H9 (cell line): ENCODE data around the gene TEAD1. TPM values are rescaled to one million over a fixed set of nuclear protein-coding genes. Genes with fewer than 3 reads are reported as not detected.
A peak's percentile ranks its signal among the peaks of the same experiment; 100 is the strongest.

Source experiments
- DNase-seq: peaks from one replicate; pipeline ENCODE4 v3.0.0-alpha.2; 2017
- H2AFZ ChIP-seq: one replicate; pipeline ENCODE4 v1.6.1; 2013; ENCODE audit warnings: mild to moderate bottlenecking, low read length, control low read depth, moderate library complexity
- H2AK5ac ChIP-seq: 2 replicates; pipeline ENCODE4 v1.6.1; 2013; ENCODE audit warnings: low read length, control low read depth, mixed read lengths; ENCODE audit not compliant: insufficient read length
- H2BK120ac ChIP-seq: one replicate; pipeline ENCODE4 v1.6.1; 2013; ENCODE audit warnings: low read depth, mild to moderate bottlenecking, low read length, control low read depth, inconsistent platforms; ENCODE audit not compliant: poor library complexity, severe bottlenecking
- H2BK12ac ChIP-seq: 2 replicates; pipeline ENCODE4 v1.6.1; 2013; ENCODE audit warnings: low read length, control low read depth, mixed read lengths, low read depth; ENCODE audit not compliant: insufficient read length
- H2BK15ac ChIP-seq: 2 replicates; pipeline ENCODE4 v1.6.1; 2013; ENCODE audit warnings: low read depth, low read length, control low read depth
- H2BK20ac ChIP-seq: one replicate; pipeline ENCODE4 v1.6.1; 2013; ENCODE audit warnings: low read depth, mild to moderate bottlenecking, low read length, control low read depth, inconsistent platforms; ENCODE audit not compliant: poor library complexity, severe bottlenecking
- H2BK5ac ChIP-seq: 2 replicates; pipeline ENCODE4 v1.6.1; 2013; ENCODE audit warnings: low read length, control low read depth, mixed read lengths; ENCODE audit not compliant: insufficient read length
- H3K14ac ChIP-seq: 2 replicates; pipeline ENCODE4 v1.6.1; 2013; ENCODE audit warnings: low read length, control low read depth; ENCODE audit not compliant: insufficient read depth
- H3K18ac ChIP-seq: 2 replicates; pipeline ENCODE4 v1.6.1; 2013; ENCODE audit warnings: low read depth, mild to moderate bottlenecking, mixed read lengths, low read length, control low read depth; ENCODE audit not compliant: insufficient read length
- H3K23ac ChIP-seq: 2 replicates; pipeline ENCODE4 v1.6.1; 2013; ENCODE audit warnings: low read length, control low read depth, mixed read lengths, low read depth; ENCODE audit not compliant: insufficient read length
- H3K23me2 ChIP-seq: 2 replicates; pipeline ENCODE4 v1.6.1; 2013; ENCODE audit warnings: low read depth, mild to moderate bottlenecking, mixed read lengths, low read length, control low read depth; ENCODE audit not compliant: insufficient read length, poor library complexity, severe bottlenecking
- H3K27ac ChIP-seq: 2 replicates; pipeline ENCODE4 v1.5.1; 2013; ENCODE audit warnings: low read length, control low read depth, mixed read lengths, low read depth; ENCODE audit not compliant: insufficient read length
- H3K27me3 ChIP-seq: 2 replicates; pipeline ENCODE4 v1.6.1; 2013; ENCODE audit warnings: low read length, control low read depth, inconsistent platforms; ENCODE audit not compliant: insufficient read depth
- H3K4ac ChIP-seq: 2 replicates; pipeline ENCODE4 v1.6.1; 2013; ENCODE audit warnings: low read depth, mild to moderate bottlenecking, control low read depth, inconsistent platforms, low read length, moderate library complexity
- H3K4me1 ChIP-seq: 2 replicates; pipeline ENCODE4 v1.6.1; 2013; ENCODE audit warnings: low read length, control low read depth, inconsistent platforms; ENCODE audit not compliant: insufficient read depth
- H3K4me2 ChIP-seq: 2 replicates; pipeline ENCODE4 v1.6.1; 2013; ENCODE audit warnings: low read length, control low read depth, mixed read lengths; ENCODE audit not compliant: insufficient read length, insufficient read depth
- H3K56ac ChIP-seq: 2 replicates; pipeline ENCODE4 v1.6.1; 2013; ENCODE audit warnings: low read depth, mild to moderate bottlenecking, mixed read lengths, low read length, control low read depth; ENCODE audit not compliant: insufficient read length
- H3K79me1 ChIP-seq: 2 replicates; pipeline ENCODE4 v1.6.1; 2013; ENCODE audit warnings: low read depth, mild to moderate bottlenecking, moderate library complexity, low read length, control low read depth, inconsistent platforms; ENCODE audit not compliant: insufficient read depth, poor library complexity, severe bottlenecking
- H3K79me2 ChIP-seq: 2 replicates; pipeline ENCODE4 v1.6.1; 2013; ENCODE audit warnings: low read length, control low read depth, inconsistent platforms; ENCODE audit not compliant: insufficient read depth
- H3K9ac ChIP-seq: 2 replicates; pipeline ENCODE4 v1.6.1; 2013; ENCODE audit warnings: low read length, control low read depth, mixed read lengths; ENCODE audit not compliant: insufficient read length; ENCODE audit errors: extremely low read depth
- H3K9me3 ChIP-seq: one replicate; pipeline ENCODE4 v1.6.1; 2013; ENCODE audit warnings: low read depth, low read length, inconsistent platforms; ENCODE audit not compliant: control insufficient read depth
- H3T11ph ChIP-seq: one replicate; pipeline ENCODE4 v1.6.1; 2013; ENCODE audit warnings: mild to moderate bottlenecking, low read length, control low read depth, inconsistent platforms
- H4K20me1 ChIP-seq: one replicate; pipeline ENCODE4 v1.6.1; 2013; ENCODE audit not compliant: control insufficient read depth, insufficient read length, insufficient read depth
- H4K5ac ChIP-seq: 2 replicates; pipeline ENCODE4 v1.6.1; 2013; ENCODE audit warnings: low read depth, mild to moderate bottlenecking, mixed read lengths, low read length, control low read depth; ENCODE audit not compliant: insufficient read length
- H4K8ac ChIP-seq: replicated peaks from 2 replicates; pipeline ENCODE4 v1.6.1; 2013; ENCODE audit warnings: low read length, control low read depth, mixed read lengths, low read depth; ENCODE audit not compliant: insufficient read length
- H4K91ac ChIP-seq: 2 replicates; pipeline ENCODE4 v1.6.1; 2013; ENCODE audit warnings: low read depth, mild to moderate bottlenecking, moderate library complexity, mixed read lengths, low read length, control low read depth; ENCODE audit not compliant: insufficient read length
- H3K27ac Mint-ChIP-seq, 3 experiments: 2 replicates in 2 of 3; 3 replicates in 1 of 3; pipeline ENCODE4 v1.8.0; 2020 to 2021; ENCODE audit warnings: mixed read lengths in 3 of 3, mild to moderate bottlenecking in 1 of 3, moderate library complexity in 1 of 3
- H3K27me3 Mint-ChIP-seq: 2 replicates; pipeline ENCODE4 v1.8.0; 2021; ENCODE audit warnings: low read depth, mild to moderate bottlenecking, moderate library complexity, mixed read lengths
- H3K36me3 Mint-ChIP-seq, 3 experiments: 2 replicates in 2 of 3; 3 replicates in 1 of 3; pipeline ENCODE4 v1.8.0; 2020 to 2021; ENCODE audit warnings: low read depth in 3 of 3, mixed read lengths in 3 of 3; ENCODE audit not compliant: insufficient read depth in 1 of 3
- H3K4me1 Mint-ChIP-seq, 2 experiments: 2 replicates each; pipeline ENCODE4 v1.8.0; 2020; ENCODE audit warnings: mixed read lengths in 2 of 2
- H3K4me3 Mint-ChIP-seq, 2 experiments: 2 replicates in 1 of 2; 3 replicates in 1 of 2; pipeline ENCODE4 v1.8.0; 2020 to 2021; ENCODE audit warnings: mild to moderate bottlenecking in 2 of 2, mixed read lengths in 2 of 2, moderate library complexity in 1 of 2
- H3K9me3 Mint-ChIP-seq, 2 experiments: 2 replicates in 1 of 2; 3 replicates in 1 of 2; pipeline ENCODE4 v1.8.0; 2020; ENCODE audit warnings: mild to moderate bottlenecking in 2 of 2, mixed read lengths in 2 of 2, moderate library complexity in 1 of 2
- WGBS: extraction: QIAGEN DNeasy Blood & Tissue Kit; methylation state at CpG from one replicate; pipeline ENCODE4 v1.1.7; 2013; ENCODE audit warnings: missing lambda C conversion rate, low lambda C conversion rate, mixed read lengths; ENCODE audit not compliant: insufficient read length; ENCODE audit errors: extremely low coverage; 5-methylcytosine and 5-hydroxymethylcytosine counted together
- total RNA-seq: library from RNA; stranded (reverse); gene quantifications from 2 replicates; pipeline ENCODE4 v1.2.1, GENCODE V29; 2021
- TF ChIP-seq, protein P1 (sequence below): fragments of 200-600 bp; sonication (generic); conservative IDR thresholded peaks from 3 replicates; pipeline ENCODE4 v1.8.0; 2021; ENCODE audit warnings: antibody characterized with exemption, mild to moderate bottlenecking

TEAD1 gene
- total RNA-seq, 1 experiment from 2014 or later: 75.1 TPM

DNA sequence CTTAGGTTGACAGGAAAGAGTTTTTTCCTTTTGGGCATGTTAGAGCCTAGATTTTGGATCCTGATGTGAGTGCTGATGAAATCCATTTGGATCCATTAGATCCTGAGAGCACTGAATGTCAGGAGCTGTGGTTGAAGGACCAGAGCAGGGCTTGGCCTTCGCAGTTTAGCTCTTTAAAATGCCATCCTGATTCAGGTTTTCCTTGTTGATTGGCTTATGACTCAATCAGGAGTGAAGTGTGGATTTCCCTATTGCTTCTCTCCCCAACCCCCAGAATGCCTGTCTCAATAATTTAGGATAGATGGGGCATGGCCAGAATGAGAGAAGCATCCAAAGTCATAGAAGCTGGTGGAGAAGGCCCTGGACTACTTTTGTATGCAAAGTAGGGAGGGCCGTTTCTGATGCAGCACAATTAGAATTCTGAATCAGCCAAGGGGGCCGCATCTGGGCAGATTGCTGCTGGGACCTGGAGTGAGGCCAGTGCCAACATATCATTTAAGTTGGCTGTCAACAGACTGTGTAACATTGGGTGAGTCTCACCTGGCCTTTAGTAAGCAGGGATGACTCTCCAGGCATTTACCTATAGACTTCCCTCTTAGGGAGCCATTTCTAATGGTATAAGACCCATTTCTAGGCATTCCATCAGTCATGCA is 80.5 kb downstream of the TEAD1 start:
- H3K14ac ChIP-seq: no peak overlapping the region
- H3K79me2 ChIP-seq: peaks cover 22% of the 10 kb centered on the region; the same call in 1 of the 2 replicates
- H3K4me3 Mint-ChIP-seq: no peak overlapping the region
- H4K8ac ChIP-seq: no peak overlapping the region
- H3K4me1 Mint-ChIP-seq: peaks cover 60 to 61% of the 10 kb centered on the region in 2 experiments
- H3K23me2 ChIP-seq: no peaks in the 10 kb centered on the region
- H4K5ac ChIP-seq: no peak overlapping the region
- H3K27me3 Mint-ChIP-seq: no peaks in the 10 kb centered on the region
- no peak overlapping the region for H2BK5ac ChIP-seq
- no peaks in the 10 kb centered on the region for H3K27me3 ChIP-seq
- WGBS: no CpG with 5 or more reads among the region's 3 CpGs
- no peak overlapping the region for H3K56ac ChIP-seq
- H2BK12ac ChIP-seq: no peak overlapping the region
- no peak overlapping the region for H2BK15ac ChIP-seq
- no peaks in the 10 kb centered on the region for H3K9me3 Mint-ChIP-seq
- H4K20me1 ChIP-seq: no peaks in the 10 kb centered on the region
- no peak overlapping the region for H2AFZ ChIP-seq
- H3K9ac ChIP-seq: no peak overlapping the region
- TF ChIP-seq, protein P1, sequence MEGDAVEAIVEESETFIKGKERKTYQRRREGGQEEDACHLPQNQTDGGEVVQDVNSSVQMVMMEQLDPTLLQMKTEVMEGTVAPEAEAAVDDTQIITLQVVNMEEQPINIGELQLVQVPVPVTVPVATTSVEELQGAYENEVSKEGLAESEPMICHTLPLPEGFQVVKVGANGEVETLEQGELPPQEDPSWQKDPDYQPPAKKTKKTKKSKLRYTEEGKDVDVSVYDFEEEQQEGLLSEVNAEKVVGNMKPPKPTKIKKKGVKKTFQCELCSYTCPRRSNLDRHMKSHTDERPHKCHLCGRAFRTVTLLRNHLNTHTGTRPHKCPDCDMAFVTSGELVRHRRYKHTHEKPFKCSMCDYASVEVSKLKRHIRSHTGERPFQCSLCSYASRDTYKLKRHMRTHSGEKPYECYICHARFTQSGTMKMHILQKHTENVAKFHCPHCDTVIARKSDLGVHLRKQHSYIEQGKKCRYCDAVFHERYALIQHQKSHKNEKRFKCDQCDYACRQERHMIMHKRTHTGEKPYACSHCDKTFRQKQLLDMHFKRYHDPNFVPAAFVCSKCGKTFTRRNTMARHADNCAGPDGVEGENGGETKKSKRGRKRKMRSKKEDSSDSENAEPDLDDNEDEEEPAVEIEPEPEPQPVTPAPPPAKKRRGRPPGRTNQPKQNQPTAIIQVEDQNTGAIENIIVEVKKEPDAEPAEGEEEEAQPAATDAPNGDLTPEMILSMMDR: no peak
- no peak overlapping the region for H2AK5ac ChIP-seq
- H3K27ac Mint-ChIP-seq: peak overlapping the region in 1 of 3 experiments; percentile 64; a peak in 1 of 7 replicates
- no peak for DNase-seq
- no peak overlapping the region for H3K18ac ChIP-seq
- H3K4me2 ChIP-seq: no peak overlapping the region
- no peak overlapping the region for H3K4ac ChIP-seq
- H3K79me1 ChIP-seq: no peaks in the 10 kb centered on the region
- H3T11ph ChIP-seq: no peak overlapping the region
- H3K4me1 ChIP-seq: peaks cover 6% of the 10 kb centered on the region; the same call in 1 of the 2 replicates
- no peak overlapping the region for H3K27ac ChIP-seq
- no peaks in the 10 kb centered on the region for H3K36me3 Mint-ChIP-seq
- H4K91ac ChIP-seq: no peak overlapping the region
- H3K9me3 ChIP-seq: no peaks in the 10 kb centered on the region
- H2BK20ac ChIP-seq: no peak overlapping the region
- no peak overlapping the region for H2BK120ac ChIP-seq
- no peak overlapping the region for H3K23ac ChIP-seq
